NCI-H146 (cell line): Measurements from ENCODE around the gene IER3.
A peak's percentile ranks its signal among the peaks of the same experiment; 100 is the strongest.
"Not testable (repeated sequence)": the region's sequence is repeated elsewhere in the genome, so short reads cannot be mapped to it uniquely, and the experiment has no call there.

Experiments
- DNase-seq: peaks from one replicate; lab custom pipeline; 2025; lab: John Stamatoyannopoulos, UW

The IER3 gene

DNA sequence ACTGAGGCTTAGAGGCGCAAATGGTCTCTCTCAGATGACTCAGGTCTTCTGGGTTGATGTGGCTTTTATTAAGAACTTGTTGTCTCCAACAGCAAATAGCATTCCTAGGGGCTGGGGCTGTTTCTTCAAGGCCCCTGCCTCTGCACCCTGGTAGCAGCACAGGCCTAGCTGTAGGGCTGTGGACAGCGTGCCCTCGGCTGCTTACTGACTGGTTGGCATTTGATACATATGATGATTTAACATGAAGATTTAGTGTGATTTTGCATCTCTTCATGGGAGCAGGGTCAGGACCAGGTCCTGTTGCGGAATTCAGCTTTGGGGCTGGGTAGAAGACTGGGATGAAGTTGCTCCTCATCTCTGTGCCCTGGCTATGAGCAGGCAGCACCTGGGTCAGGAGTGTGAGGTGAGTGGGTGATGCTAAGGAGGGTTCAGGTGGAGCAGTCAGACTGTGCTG lies 24.3 kb upstream of the IER3 start:
- no peak for DNase-seq

DNA sequence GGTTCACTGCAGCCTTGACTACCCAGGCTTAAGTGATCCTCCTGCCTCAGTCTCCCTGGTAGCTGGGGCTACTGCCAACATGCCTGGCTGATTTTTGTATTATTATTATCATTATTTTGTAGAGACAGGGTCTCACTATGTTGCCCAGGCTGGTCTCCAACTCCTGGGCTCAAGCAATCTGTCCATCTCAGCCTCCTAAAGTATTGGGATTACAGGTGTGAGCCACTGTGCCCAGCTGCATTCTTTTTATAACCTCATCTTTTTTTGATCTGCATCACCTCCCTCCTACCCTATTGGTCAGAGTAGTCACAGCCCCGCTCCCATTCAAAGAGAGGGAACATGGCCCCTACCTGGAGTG lies 23.6 kb upstream of the IER3 start:
- DNase-seq, result no peak

DNA sequence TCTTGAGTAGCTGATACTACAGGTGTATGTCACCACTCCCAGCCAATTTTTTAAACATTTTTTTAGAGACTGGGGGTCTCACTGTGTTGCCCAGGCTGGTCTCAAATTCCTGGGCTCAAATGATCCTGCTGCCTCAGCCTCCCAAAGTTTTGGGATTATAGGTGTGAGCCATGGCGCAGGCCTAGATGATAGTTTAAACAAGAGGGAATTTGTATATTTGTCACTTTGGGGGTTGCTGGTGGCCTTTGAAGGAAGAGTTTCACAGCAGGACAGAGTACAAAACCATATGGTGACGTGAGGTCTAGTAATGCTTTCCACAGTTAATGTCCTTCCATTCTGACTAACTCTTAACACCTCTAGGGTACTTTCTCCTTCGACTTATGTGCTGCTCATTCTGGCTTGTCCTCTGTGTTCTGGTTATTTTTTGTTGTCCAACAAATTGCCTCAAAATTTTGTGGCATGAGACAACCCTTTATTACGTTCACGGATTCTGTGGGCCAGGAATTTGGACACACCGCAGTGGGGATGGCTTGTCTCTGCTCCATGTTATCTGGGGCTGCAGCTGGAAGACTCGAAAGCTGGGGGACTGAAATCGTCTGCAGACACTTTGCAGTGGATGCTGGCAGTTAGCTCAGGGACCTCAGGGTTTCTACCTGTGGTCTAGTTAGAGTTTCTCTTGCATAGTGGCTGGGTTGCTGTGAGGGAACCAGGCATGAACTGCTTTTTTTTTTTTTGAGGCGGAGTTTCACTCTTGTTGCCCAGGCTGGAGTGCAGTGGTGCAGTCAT lies 23.0 kb upstream of the IER3 start:
- no peak for DNase-seq

DNA sequence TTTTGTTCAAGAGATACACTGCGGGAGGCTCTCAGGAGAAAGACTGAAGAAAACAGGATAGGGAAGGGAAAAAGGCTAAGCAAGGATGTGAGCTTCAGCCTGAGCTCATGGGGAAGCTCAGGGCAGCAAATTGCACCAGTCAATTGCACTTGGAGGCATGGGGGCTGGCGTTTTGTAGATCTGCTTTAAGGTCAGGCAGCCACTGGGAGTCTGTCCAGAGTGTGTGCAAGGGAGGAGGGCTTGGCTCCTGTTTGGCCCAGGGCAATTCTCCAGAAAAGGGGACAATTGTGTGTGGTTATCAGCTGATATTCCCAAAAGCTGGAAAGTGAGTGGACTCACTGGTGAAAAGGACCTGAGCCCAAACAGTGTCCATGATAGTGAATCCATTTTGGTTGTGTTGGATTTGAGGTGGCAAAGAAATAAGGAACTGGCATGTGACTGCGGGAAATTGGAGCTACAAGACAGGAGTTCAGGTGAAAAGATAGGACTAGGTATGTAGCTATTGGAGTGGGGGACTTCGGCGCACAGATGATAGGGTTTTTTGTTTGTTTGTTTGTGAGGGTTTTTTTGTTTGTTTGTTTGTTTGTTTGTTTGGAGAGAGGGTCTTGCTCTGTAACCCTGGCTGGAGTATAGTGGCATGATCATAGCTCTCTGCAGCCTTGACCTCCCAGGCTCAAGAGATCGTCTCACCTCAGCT lies 22.3 kb upstream of the IER3 start:
- no peak for DNase-seq

DNA sequence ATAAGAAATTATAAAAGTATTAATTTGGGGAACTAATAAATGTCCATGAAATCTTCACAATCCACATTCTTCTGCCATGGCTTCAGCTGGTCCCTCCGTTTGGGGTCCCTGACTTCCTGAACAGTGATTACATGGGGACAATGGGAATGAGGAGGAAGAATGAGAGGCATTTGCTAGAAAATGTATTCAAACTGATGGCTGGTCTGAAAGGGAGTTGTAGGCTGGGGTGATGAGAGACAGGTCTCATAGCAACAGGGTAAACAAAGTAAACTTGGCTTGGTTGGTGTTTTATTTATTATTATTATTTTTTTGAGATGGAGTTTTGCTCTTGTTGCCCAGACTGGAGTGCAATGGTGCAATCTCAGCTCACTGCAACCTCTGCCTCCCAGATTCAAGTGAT lies 21.1 kb upstream of the IER3 start:
- not testable (repeated sequence) for DNase-seq

DNA sequence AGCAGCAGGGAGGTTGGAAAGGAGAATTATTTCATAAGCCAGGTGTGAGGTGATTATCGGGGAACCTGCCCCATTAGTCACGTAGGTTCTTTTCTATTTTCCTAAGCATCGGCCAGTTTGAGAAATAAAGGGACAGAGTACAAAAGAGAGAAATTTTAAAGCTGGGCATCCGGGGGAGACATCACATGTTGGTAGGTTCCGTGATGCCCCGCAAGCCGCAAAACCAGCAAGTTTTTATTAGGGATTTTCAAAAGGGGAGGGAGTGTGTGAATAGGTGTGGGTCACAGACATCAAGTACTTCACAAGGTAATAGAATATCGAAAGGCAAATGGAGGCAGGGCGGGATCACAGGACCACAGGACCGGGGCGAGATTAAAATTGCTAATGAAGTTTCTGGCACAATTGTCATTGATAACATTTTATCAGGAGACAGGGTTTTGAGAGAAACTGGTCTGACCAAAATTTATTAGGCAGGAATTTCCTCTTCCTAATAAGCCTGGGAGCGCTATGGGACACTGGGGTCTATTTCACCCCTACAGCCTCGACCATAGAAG lies 20.2 kb upstream of the IER3 start:
- DNase-seq, result not testable (repeated sequence)

DNA sequence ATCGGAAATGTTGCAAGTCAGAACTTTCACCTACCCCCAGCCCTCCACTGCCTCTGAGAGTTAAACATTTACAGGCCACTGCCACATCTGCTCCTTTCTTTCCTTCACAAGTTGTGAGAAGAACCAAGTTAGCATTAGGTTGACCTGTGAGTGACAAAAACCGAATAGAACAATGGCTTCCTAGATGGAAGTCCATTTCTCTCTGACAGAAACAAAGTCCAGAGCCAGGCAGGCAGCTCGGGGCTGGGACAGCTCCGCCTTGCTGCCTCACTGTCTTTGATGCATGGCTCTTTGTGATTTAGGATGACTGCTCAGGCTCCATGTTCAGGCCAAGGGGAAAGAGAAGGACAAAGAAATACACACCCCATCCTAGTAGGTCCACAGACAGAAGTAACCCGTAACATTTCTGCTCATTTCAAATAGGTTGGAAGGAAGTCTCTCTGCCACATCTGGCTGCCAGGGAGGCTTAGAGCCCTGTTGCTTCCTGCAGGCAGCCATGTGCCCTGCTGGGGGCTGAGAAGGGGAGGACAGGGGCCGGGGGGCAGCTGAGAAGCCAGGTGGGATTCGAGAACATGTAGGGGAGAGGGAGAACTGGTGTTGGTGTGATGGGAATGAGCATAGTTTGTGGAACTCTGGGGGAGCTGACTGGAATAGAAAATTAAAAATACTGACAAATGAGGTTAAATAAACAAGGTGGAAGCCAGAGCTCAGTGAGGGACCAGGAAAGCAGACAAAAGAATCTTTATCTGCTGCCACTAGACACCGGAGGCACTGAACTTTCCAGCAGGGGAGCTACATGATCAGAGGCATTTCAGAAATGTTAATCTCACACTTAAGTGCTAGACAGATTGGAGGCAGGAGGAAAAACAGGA lies 19.5 kb upstream of the IER3 start:
- peak; percentile 89 for DNase-seq

DNA sequence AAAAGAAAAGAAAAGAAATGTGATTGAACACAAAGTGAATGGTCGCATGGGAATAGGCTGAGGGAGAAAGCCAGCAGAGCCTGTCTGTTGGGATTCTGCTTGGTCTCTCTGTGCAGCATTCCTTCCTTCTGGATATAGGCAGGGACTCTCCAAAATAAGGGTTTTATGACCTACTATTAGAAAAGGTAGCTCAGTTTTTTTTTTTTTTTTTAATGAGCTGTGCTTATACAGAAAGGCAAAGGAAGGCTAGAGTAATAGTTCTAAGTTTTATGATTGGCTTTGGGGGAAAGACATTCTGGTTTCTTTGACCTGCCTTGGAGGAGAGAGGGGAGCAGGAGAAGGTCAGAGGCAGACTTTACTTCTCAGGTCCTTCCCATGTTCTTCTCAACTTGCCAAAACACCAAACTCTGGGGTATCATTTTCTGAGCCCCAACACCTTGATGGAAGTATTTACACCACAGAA lies 18.8 kb upstream of the IER3 start:
- DNase-seq, result no peak

DNA sequence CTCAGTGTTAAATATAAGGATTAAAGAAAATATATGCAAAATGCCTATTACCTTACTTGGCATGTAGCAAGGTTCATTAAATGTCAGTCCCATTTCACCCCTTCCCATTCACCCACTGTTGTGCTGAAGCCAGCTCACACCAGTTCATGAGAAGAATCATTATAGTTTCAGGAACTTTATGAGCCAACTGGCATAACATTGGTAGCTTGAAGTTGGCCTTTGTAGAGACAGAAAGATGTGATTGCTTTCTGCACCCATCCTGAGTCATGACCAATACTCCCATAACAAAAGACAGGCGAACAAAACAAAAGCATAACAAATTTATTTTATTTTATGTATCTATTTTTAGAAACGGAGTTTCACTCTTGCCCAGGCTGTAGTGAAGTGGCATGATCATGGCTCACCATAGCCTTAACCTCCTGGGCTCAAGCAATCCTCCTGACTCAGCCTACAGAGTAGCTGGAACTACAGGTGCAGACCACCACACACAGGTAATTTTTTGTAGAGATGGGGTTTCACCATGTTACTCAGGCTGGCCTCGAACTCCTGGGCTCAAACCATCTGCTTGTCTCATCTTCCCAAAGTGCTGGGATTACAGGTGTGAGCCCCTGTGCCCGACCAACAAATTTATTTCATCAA lies 17.6 kb upstream of the IER3 start:
- DNase-seq, result no peak

DNA sequence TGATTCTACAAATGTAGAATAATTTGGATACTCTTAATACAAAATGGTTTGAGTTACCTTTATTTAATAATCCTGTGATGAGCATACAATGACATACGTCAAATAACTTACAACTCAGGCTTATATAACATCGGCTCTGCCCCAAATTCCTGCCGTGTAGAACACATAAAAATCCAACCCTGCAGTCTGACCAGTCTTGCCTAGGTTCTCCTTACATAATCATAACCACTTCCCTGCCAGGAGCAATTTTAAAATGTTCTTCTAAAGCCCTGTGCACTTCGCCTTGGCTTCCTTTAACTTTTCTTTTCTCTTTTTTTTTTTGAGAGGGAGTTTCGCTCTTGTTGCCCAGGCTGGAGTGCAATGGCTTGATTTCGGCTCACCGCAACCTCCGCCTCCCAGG lies 16.2 kb upstream of the IER3 start:
- DNase-seq, result no peak

DNA sequence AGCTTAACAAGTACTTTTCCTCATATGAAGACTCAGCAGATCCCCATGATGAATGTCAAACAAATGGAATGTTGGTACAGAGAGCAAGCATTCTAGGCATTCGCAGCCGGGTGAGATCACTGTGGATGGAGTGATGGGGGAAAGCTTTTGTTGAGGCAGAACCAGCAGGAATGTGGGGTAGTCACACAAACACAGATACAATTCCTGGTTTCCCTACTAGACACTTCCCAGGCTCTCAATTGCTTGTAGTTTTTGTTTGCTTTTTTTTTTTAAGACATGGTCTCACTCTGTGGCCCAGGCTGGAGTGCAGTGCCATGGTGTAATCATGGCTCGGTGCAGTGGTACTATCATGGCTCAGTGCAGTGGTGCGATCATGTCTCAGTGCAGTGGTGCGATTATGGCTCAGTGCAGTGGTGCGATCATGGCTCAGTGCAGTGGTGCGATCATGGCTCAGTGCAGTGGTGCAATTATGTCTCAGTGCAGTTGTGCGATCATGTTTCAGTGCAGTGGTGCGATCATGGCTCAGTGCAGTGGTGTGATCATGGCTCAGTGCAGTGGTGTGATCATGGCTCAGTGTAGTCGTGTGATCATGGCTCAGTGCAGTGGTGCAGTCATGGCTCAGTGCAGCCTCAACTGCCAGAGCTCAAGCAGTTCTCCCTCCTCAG lies 15.4 kb upstream of the IER3 start:
- no peak for DNase-seq

DNA sequence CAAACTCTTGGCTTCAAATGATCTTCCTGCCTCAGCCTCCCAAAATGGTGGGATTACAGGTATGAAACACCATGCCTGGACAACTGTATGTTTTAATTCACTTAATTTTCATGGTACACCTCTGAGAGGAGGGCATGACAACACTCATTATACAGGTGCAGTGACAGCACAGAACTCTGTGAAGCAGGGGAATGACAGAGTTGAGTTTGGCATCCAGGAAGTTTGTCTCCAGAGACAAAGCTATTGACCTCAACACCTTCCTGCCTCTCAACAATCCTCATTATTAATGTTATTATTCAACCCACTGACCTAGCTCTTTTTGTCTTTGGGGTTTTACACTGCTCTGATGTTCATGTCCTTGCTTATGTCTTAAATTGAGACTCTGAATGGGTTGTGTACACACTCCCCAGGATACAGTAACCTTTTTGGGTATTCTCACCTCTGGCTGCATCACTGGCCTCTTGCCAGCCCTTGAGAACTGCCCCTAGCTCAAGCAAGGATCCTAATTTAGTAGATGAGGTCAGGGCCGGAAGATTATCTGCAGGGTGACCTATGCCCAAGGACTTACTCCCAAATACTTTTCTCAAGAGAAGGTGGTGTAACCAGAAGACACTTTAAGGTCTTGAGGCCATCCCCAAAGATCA lies 13.0 kb upstream of the IER3 start:
- no peak for DNase-seq

DNA sequence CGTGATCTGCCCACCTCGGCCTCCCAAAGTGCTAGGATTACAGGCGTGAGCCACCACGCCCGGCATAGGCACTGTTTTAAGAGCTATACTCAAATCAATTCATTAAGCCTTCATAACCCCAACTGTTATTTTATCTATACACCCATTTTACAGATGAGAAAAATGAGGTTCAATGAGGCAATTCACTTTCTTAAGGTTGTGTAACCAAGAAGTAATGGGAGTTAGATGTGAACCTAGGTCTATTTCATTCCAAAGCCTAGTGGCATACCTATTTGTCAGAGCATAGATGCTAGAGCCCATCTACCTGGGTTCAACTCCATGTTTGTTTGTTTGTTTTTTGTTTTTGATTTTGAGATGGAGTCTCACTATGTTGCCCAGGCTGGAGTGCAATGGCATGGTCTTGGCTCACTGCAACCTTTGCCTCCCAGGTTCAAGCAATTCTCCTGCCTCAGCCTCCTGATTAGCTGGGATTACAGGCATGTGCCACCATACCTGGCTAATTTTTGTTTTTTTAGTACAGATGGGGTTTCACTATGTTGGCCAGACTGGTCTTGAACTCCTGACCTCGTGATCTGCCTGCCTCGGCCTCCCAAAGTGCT lies 12.2 kb upstream of the IER3 start:
- not testable (repeated sequence) for DNase-seq

DNA sequence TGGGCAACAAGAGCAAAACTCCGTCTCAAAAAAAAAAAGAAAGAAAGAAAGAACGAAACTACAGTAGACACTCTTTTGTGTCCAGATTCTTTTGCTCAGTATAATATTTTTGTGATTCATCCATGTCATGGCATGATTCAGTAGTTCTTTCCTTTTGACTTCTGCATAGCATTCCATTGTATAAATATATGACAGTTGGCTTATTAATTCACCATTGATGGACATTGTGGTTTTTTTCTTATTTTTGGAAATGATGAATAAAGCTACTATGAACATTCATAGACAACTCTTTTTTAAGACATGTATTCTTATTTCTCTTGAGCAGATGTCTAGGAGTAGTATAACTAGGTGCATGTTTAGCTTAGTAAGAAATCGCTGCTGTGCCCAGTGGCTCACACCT lies 10.3 kb upstream of the IER3 start:
- DNase-seq, result no peak

DNA sequence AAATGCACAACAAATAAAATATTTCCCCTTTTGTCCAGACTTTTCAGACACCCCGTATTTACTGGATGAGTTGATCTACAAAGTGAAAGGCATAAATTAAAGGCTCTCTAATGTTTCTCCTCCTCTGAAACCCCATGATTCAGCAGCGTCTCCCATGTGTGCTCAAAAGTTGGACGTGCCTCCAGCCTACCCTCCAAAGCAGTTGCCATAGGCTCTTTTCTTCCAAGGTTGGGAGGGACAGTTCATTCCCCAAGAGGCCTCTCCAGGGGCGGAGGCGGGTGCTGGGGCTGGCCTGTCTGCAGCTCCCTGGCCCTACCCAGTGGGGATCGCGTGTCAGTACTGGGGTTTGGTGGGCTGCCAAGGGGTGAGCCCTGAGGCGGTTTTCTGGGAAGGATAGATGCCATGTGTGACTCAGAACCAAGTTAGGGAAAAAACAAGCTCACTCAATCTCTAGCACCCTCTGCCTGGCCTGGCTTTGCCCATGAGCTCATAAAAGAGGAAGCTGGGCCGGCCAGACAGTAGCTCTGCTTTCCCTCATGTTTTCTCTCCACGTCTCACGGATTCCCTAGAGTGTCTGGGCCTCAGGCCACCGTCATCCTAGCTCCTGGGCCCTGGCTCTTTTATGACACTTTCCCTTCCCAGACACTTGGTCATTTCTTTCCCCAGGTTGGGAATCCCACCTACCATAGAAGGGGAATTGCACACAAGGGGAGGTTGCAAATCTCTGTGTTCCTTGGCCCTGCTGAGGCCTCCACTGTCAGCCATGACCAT lies 8.0 kb upstream of the IER3 start:
- no peak for DNase-seq

DNA sequence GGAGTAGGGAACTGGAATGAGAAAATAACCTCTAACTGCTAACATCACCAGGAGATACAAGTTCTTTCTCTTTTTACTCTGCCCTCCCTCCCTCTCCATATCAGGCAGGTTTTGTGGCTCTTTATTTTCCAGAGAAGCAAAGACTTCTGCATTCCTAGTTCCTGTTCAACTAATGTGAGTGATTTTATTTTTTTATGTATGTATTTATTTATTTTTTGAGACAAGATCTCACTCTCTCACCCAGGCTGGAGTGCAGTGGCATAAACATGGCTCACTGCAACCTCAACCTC lies 6.0 kb upstream of the IER3 start:
- no peak for DNase-seq

DNA sequence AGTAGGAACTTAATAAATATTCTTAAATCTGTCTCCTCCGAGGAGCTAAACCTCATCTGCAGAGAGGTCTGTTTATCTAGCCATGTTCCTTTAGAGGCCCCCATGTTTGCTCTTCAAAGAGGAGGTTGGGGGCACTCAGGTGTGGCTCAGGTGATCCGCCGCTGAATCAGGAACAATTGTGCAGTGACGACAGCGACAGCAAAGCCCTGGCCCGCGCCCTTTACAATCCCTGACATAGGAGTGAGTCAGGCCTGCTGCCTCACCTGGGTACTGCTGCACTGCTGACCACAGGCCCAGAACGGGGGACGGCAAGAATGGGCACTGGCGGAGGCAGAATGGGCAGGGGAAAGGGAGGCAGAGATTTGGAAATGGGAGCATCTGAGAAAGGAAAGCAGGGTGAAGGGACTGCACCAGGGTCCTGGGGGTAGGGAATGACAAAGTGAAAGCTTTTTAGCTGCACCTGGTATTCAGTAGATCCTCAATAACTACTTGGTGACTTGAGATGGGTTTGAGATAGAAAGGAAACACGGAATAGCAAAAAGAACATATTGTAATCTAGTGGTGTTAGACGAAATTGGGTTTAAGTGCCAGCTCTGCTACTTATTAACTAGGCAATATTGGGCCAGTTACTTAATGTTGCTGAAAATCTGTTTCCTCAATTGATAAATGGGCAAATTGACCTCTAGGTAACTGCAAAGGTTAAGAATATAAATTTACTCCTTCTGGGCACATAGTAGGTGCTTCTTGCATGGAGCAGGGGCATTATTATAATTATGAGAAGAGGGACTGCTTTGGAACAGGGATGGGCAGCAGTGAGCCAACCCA lies 5.4 kb upstream of the IER3 start:
- DNase-seq, result peak; percentile 15

DNA sequence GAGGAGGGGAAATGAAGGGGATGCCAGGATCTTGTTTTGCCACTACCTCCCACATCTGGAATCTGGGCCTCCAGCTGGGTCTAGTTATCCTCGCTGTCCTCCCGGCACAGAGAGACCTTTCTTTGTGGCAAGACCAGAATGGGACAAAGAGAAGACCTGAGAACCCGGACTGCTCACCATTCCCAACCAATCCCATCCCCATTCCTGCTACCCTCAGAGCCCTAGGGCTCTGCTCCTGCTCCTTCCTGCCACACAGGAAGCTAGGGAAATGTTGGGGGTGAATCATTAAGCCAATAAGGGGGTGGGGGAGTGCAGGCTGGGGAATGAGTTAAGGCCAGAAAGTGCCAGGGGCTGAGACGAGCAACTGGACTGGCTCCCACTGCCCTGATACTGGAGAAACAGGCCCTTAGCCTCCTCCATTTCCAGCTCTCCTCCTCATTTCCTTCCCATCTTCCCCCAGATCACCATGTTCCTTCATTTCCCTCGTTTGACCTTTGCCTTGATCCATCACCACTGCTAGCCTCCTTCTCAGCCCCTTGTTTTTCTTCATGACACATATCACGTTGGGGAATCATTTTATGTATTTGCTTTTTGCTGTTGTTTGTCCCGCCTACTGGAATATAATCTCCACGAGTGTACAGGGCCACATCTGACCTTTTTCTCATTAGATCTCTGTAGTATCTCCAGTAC lies 4.6 kb upstream of the IER3 start:
- no peak for DNase-seq
